GM12873 (cell line): ENCODE data around the gene EPHB1.

Experiments
- TF ChIP-seq, protein P1 (sequence below): IDR thresholded peaks from 2 replicates; pipeline ENCODE4 v1.5.1; 2012; ENCODE audit warnings: low read depth, mild to moderate bottlenecking, moderate library complexity, low read length, control low read depth; ENCODE audit not compliant: insufficient read depth; ENCODE audit errors: missing control alignments

The EPHB1 gene

DNA sequence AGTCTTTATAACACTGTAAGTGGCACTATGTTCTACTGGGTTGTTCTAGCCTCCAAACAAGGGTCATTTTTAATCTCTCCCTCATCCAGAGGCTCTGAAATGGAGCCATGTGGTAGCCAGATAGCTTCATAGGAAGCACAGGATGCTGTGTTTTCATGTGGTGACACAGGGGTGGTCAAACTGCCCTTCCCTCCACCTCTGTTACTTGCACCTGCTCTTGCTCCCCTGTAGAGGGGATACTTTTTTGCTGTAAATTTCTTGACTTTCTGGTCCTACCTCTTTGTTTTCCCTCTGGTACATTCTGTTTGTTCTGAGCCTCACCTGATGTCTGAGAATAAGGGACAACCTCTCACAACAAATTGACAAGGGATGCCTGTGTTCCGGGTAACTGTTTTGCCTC lies 76.8 kb downstream of the EPHB1 start:
- TF ChIP-seq, protein P1, sequence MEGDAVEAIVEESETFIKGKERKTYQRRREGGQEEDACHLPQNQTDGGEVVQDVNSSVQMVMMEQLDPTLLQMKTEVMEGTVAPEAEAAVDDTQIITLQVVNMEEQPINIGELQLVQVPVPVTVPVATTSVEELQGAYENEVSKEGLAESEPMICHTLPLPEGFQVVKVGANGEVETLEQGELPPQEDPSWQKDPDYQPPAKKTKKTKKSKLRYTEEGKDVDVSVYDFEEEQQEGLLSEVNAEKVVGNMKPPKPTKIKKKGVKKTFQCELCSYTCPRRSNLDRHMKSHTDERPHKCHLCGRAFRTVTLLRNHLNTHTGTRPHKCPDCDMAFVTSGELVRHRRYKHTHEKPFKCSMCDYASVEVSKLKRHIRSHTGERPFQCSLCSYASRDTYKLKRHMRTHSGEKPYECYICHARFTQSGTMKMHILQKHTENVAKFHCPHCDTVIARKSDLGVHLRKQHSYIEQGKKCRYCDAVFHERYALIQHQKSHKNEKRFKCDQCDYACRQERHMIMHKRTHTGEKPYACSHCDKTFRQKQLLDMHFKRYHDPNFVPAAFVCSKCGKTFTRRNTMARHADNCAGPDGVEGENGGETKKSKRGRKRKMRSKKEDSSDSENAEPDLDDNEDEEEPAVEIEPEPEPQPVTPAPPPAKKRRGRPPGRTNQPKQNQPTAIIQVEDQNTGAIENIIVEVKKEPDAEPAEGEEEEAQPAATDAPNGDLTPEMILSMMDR: peak; percentile 5

DNA sequence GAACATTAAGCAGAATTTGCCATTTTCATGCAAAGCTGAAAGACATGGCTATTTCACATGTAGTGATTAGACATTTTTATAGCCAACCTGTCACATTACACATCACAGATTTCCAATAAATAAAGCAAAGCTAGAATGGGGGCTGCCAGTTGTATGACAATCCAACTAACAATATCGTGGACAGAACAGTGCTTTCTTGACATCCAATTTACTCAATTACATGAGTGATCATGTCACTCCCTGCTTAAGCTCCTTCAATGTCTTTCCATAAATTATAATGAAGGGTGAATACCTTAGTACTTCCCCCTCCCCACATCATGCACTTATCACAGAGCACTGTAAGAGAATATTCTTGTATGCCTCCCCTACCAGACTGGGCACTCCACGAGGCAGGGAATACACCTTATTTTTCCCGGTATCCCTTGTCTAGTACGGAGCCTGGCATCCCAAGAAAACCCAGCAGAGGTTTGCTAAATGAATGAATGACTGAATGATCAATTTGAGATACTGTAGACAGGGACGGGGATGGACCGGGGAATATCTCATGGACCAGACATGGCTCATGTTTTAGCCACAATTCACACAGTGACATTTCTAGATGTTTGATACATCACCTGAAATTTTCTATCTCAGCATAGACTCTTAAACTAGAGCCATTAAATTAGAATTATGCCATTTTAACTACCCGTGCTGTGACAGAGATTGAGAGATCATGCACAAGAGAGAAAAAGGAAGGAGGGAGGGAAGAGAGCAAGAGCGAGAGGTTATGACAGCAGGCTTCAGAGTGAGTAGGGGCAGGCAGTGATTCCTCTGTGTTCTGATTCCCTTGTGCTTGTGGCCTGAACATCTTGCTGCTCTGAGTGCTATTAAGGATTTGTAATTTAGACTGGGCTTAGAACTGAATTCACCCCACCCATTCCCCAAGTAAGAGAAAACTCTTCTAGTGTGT lies 77.7 kb downstream of the EPHB1 start:
- TF ChIP-seq, protein P1: no peak

DNA sequence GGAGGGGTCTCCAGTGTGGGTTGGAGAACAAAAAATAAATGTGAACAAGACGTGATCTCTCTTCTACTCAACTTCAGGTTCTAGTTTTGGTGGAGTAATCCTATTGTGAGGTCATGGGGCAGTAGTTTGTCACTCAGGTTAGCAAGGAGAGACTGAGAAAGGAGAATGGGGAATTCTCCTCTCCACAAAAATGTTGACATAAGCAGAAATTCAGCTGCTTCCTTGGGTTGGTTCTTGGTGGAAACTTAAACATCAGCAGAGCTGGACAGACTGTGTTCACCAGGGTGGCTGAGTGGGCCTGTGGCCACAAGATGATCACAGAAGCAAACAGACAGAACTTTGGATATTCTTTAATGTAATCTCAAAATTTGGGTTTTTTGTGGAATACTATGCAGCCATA lies 78.7 kb downstream of the EPHB1 start:
- TF ChIP-seq, protein P1: no peak

DNA sequence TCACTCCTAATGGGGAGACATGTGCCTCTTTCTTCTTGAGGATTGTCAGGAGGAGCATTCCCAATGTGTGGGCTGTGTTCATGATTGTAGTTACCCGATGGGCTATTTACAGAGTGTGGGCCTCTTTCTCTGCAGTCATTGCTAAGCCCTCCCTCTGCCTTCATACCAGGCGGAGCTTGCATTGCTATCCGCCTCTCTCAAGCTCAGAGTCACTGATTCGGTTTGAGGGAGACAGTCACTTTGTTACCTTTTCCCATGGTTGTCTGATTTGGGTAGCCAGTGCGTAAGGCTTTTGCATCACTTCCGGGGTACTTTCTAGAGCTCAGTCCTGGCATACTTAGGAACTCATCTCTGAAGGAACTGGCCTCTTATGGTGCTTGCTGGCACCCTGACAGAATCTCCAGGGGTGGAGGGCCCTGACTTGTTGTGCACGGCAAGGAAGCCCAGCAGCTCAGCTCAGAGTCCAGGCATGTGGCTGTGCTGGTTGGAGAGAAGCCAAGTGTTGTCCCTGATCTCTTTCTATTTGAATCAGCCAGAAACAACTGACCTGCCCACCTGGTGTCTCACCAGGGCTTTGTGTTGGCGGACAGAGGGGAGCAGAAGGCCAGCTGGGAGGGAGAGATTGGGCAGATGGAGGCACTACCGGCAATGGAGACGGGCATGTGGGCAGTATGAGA lies 79.8 kb downstream of the EPHB1 start:
- TF ChIP-seq, protein P1: no peak

DNA sequence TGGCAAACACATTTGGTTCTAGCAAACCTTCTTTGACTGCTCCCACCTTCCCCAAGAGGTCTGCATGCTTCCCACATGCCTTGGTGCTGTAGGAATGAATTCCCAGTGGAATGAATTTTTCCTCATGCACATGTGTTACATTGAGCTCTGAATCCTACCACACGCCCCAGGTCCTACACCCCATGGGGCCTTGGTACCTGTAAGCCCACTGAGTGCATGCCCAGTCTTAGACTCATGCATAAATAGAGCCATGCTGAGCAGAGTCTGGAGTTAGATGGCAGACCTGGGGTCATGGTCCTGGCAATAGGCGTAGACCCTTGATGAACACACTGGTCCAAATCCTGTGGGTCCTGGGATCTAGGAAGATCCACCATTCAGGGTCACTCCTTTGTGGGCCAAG lies 81.8 kb downstream of the EPHB1 start:
- TF ChIP-seq, protein P1: no peak

DNA sequence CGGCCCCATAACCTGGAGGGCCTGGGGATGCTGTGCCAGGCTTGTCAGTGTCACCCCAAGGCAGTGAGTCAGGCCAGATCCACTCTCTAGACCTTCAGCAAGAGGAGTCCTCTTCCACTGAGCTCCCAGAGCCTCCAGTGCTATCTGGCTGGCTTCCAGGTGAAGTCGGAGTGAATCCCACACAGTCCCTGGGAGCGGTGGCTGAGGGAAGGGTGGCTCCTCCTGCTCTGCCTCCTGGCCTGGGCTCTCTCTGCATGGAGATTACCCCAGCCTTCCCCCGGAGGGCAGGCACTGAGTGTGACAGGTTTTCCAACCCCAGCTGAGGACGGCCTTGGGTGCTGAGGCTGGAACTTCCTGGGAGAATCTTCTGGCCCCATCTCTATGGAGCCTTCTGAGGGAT lies 82.7 kb downstream of the EPHB1 start:
- TF ChIP-seq, protein P1: no peak

DNA sequence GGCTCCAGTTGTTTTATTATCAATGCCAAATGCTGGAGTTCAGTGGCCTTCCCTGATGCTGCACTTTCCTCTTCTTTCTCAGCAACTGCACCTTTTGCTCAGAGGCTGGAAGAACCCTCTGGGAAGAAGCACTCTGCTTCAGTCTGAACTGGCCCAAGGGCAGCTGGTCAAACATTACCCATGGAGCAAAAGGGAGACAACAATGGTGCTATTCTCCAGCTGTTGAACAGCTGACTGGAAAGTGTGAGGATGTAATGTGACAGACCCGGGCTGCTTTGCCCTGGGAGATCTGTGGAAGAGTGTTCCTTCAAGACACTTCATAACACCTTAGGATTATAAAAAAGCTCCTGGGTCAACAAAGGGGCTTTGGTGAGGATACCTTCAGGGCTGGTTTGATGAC lies 84.9 kb downstream of the EPHB1 start:
- TF ChIP-seq, protein P1: no peak
